Esophagus squamous epithelium (tissue), 5 donors: ENCODE results near the gene DENND6A. TPM values are rescaled to one million over a fixed set of nuclear protein-coding genes. Genes with fewer than 3 reads are reported as not detected.
"Not testable (repeated sequence)": the region's sequence is repeated elsewhere in the genome, so short reads cannot be mapped to it uniquely, and the experiment has no call there.

ENCODE experiments used
- DNase-seq: peaks from one replicate; lab custom pipeline; 2025; lab: John Stamatoyannopoulos, UW
- H3K27ac ChIP-seq, 4 donors: fragments of 200-600 bp; sonication (generic); one replicate each; pipeline ENCODE4 v1.5.1; 2016 to 2019; ENCODE audit warnings: mild to moderate bottlenecking in 1 of 4
- H3K27me3 ChIP-seq, 4 donors: fragments of 200-600 bp; sonication (generic); 1 replicate in 3 of 4; 2 replicates in 1 of 4; pipeline versions ENCODE4 v1.5.1 to v1.6.0; 2017 to 2021; ENCODE audit warnings: antibody characterized with exemption in 1 of 4
- H3K36me3 ChIP-seq, 3 donors: fragments of 200-600 bp; sonication (generic); one replicate each; pipeline ENCODE4 v1.5.1; 2016 to 2019
- H3K4me1 ChIP-seq, 3 donors: fragments of 200-600 bp; sonication (generic); one replicate each; pipeline ENCODE4 v1.5.1; 2017 to 2019
- H3K4me3 ChIP-seq, 4 donors: fragments of 200-600 bp; sonication (generic); 1 replicate in 3 of 4; 2 replicates in 1 of 4; pipeline ENCODE4 v1.5.1; 2016 to 2019; ENCODE audit warnings: mild to moderate bottlenecking in 2 of 4, moderate library complexity in 1 of 4
- H3K9me3 ChIP-seq, 3 donors: fragments of 200-600 bp; sonication (generic); one replicate each; pipeline ENCODE4 v1.5.1; 2016 to 2019
- CTCF ChIP-seq, 6 experiments: fragments of 450-650 bp in 4 of 6; fragments of 200-600 bp in 2 of 6; sonication (generic) in 2 of 6; IDR thresholded peaks; one replicate each; pipeline ENCODE4 v1.5.1; 2016 to 2019; ENCODE audit warnings: antibody characterized with exemption in 6 of 6, mild to moderate bottlenecking in 4 of 6, moderate library complexity in 4 of 6
- POLR2A ChIP-seq, 4 donors: fragments of 450-650 bp; IDR thresholded peaks; one replicate each; pipeline ENCODE4 v1.6.1; 2017; ENCODE audit warnings: antibody characterized with exemption in 4 of 4, mild to moderate bottlenecking in 4 of 4, moderate library complexity in 3 of 4
- WGBS, 2 donors: methylation state at CpG; one replicate each; pipeline ENCODE4 v1.1.5; 2018; 5-methylcytosine and 5-hydroxymethylcytosine counted together
- intact Hi-C: fragments of 100-400 bp; cut with DNase I; formaldehyde crosslinking; loops from one replicate; pipeline ENCODE4 v1.15.0; 2022
- total RNA-seq, 4 donors: library from RNA; depleted of rRNA; stranded (reverse); fragments of >200 nt; gene quantifications; one replicate each; pipeline ENCODE4 v1.1.0, GENCODE V29; 2016
- donor health status: DM: yes; HTN: yes; CAD: no.

DENND6A gene
- total RNA-seq, 4 donors from 2014 or later, result 18.6 to 36.0 (median 24.4) TPM

GRCh38 chr3:57709559-57709958, 16.7 kb upstream of the DENND6A start:
- Histone ChIP-seq H3K36me3 (no peaks in the 10 kb centered on the region), H3K9me3 (no peaks in the 10 kb centered on the region), H3K4me3 (no peak overlapping the region), H3K27ac (peak overlapping the region; percentile 38 to 65 (median 50)), H3K27me3 (no peaks in the 10 kb centered on the region), H3K4me1 (peaks cover 0 to 27% (median 4%) of the 10 kb centered on the region in 3 donors)
- WGBS, 2 donors, result 7 to 16% methylated on average over 2 of the region's 2 CpGs
- intact Hi-C loops, result no loop called here
- no peak for TF ChIP-seq CTCF (IDR thresholded peaks at IDR 0.05)
- DNase-seq, result no peak

- TF ChIP-seq CTCF (IDR thresholded peaks at IDR 0.05) (no peak), POLR2A (IDR thresholded peaks at IDR 0.05) (no peak)
- H3K27ac ChIP-seq, result peak overlapping the region; percentile 38 to 65 (median 50)
- H3K4me3 ChIP-seq, result no peak overlapping the region
- peaks cover 0 to 27% (median 4%) of the 10 kb centered on the region in 3 donors for H3K4me1 ChIP-seq
- intact Hi-C loops, result no loop called here
- H3K36me3 ChIP-seq, result no peaks in the 10 kb centered on the region
- no peaks in the 10 kb centered on the region for H3K27me3 ChIP-seq
- H3K9me3 ChIP-seq, result no peaks in the 10 kb centered on the region
- no peak for DNase-seq
- WGBS, 2 donors, result 15 to 17% methylated on average over 2 of the region's 2 CpGs
Measured at GRCh38 chr3:57709031-57709430, 16.2 kb upstream of the DENND6A start.

GRCh38 chr3:57706462-57706861, 13.6 kb upstream of the DENND6A start:
- Histone ChIP-seq H3K4me1 (peaks cover 0 to 27% (median 4%) of the 10 kb centered on the region in 3 donors), H3K4me3 (no peak overlapping the region), H3K36me3 (no peaks in the 10 kb centered on the region), H3K9me3 (no peaks in the 10 kb centered on the region), H3K27ac (peak overlapping the region in 3 of 4 donors; percentile 46 to 58 (median 47)), H3K27me3 (no peaks in the 10 kb centered on the region)
- intact Hi-C loops, result no loop called here
- WGBS, 2 donors, result 23 to 40% methylated on average over 3 of the region's 3 CpGs
- no peak for TF ChIP-seq CTCF (IDR thresholded peaks at IDR 0.05)
- no peak for TF ChIP-seq POLR2A (IDR thresholded peaks at IDR 0.05)
- no peak for DNase-seq

- H3K4me3 ChIP-seq, intact Hi-C loops, H3K9me3 ChIP-seq, H3K27ac ChIP-seq, H3K36me3 ChIP-seq, DNase-seq, H3K27me3 ChIP-seq: not testable (repeated sequence)
- 87 to 96% methylated on average over 3 of the region's 3 CpGs for WGBS, 2 donors
- H3K4me1 ChIP-seq, result peaks cover 0 to 27% (median 4%) of the 10 kb centered on the region in 3 donors
Measured at GRCh38 chr3:57705351-57705750, 12.5 kb upstream of the DENND6A start.

- H3K27ac ChIP-seq, result no peak overlapping the region
- intact Hi-C loops, result no loop called here
- H3K4me3 ChIP-seq, result no peak overlapping the region
- no peaks in the 10 kb centered on the region for H3K9me3 ChIP-seq
- H3K27me3 ChIP-seq, result no peaks in the 10 kb centered on the region
- H3K4me1 ChIP-seq, result peaks cover 0 to 17% (median 4%) of the 10 kb centered on the region in 3 donors
- 87 to 95% methylated on average over 6 of the region's 6 CpGs for WGBS, 2 donors
- TF ChIP-seq POLR2A (IDR thresholded peaks at IDR 0.05) (no peak), CTCF (IDR thresholded peaks at IDR 0.05) (no peak)
- no peak for DNase-seq
- H3K36me3 ChIP-seq, result no peaks in the 10 kb centered on the region
Measured at GRCh38 chr3:57701781-57702180, 8.9 kb upstream of the DENND6A start.

GRCh38 chr3:57700737-57701136, 7.9 kb upstream of the DENND6A start:
- no peaks in the 10 kb centered on the region for H3K36me3 ChIP-seq
- no peaks in the 10 kb centered on the region for H3K27me3 ChIP-seq
- intact Hi-C loops, result no loop called here
- no peak for DNase-seq
- H3K4me1 ChIP-seq, result peaks cover 0 to 16% (median 4%) of the 10 kb centered on the region in 3 donors
- no peak for TF ChIP-seq CTCF (IDR thresholded peaks at IDR 0.05)
- H3K27ac ChIP-seq, result no peak overlapping the region
- H3K9me3 ChIP-seq, result no peaks in the 10 kb centered on the region
- 88 to 91% methylated on average over 9 of the region's 9 CpGs for WGBS, 2 donors
- H3K4me3 ChIP-seq, result no peak overlapping the region
